ENCODE measurements around the gene PDK3.
A peak's percentile ranks its signal among the peaks of the same experiment; 100 is the strongest.

The PDK3 gene

GRCh38 chrX:24464836-24465531 is at the start of gene PDK3:
Gene PDK3 (plus strand): TSS chrX:24465286. CDS start chrX:24465456, 170 bp downstream.
- DNase-seq (ENCODE audit: extremely low spot score, insufficient read length, low read depth): peak; percentile 58
- peak; percentile 98 for FAIRE-seq

DNA sequence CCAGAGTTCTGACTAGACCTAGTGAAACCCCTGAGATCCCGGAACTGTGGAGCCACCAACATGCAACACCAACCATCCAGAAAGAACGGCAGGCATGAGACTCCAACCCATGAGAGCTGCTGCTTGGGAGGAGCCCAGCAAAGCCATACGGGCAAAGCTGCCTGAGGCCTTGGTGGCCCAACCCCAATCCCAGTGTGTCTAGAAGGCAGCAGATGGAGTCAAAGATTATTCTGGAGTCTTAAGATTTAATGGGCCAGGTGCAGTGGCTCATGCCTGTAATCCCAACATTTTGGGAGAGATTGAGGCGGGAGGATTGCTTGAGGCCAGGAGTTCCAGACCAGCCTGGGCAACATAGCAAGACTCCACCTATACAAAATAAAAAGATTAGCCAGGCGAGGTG is 49.2 kb upstream of the PDK3 start:
- FAIRE-seq (no peak), DNase-seq (ENCODE audit: extremely low spot score, insufficient read length, low read depth) (no peak)

DNA sequence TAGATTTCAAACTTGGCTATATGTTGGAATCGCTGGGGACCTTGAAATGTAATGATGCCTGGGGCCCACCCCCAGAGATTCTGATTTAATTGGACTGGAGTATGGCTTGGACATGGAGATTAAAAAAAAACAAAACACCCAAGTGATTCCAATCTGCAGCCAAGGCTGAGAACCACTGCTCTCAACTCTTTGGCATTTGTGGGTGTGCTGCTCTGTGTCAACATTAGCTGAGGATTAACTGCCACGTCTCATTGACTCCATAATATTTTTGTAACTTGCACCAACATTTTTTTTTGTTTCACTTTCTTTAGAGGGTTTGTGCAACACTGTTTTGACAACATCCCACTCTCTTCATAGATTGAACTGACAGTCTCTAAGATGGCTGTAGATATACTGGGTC is 41.1 kb upstream of the PDK3 start:
- FAIRE-seq: no peak

GRCh38 chrX:24424948-24425347 is 40.1 kb upstream of the PDK3 start:
- FAIRE-seq (no peak), DNase-seq (ENCODE audit: extremely low spot score, insufficient read length, low read depth) (no peak)

More for the DNA sequence above, 41.1 kb upstream of the PDK3 start:
- no peak for DNase-seq (ENCODE audit: extremely low spot score, insufficient read length, low read depth)

DNA sequence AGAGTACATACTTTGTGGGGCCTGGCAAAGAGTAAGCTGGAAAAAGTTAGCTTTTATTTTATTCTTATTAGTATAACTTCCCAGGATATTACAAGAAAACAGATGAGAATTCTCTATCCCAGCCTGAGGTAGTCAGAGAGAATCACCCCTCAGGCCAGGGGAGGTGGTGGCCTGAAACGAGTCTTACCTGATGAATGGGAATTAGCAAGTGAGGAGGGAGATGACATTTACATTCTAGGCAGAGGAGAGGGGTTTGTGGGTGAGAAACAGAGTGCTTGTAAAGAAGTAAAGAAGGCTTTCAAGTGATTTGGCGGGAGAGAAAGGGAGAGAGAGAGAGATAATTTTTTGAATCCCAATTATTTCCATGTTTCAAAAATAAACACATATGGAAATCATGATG is 39.3 kb upstream of the PDK3 start:
- DNase-seq (ENCODE audit: extremely low spot score, insufficient read length, low read depth) (no peak), FAIRE-seq (peak; percentile 41)

DNA sequence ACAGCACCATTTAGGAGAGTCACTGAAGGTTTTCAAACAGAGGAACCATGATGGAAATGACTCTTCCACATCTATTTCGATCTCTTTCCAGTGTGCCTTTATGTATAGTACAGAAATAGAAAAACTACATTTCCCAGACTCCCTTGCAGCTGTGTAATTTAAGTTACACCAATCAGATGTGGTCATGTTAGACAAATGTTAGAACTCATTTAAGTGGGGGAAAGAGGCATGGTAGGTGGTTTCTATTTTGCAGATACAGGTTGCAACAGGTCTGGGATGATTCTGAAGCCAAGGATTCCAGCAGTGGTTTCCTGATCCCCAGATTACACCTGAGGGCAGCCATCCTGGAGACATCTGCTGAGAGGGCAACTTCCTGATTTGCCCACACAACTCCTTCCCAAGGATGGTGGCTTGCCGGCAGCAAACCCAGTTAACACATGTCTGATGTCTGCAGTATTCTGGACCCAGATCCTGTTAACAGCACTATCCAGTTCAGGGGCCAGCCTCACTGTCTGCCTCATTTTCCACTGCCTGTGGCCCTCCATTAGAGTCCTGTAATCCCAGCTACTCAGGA is 38.7 kb upstream of the PDK3 start:
- no peak for DNase-seq (ENCODE audit: extremely low spot score, insufficient read length, low read depth)
- FAIRE-seq: peak; percentile 24

GRCh38 chrX:24426921-24427746 is 38.0 kb upstream of the PDK3 start:
- FAIRE-seq (no peak), DNase-seq (ENCODE audit: extremely low spot score, insufficient read length, low read depth) (no peak)

DNA sequence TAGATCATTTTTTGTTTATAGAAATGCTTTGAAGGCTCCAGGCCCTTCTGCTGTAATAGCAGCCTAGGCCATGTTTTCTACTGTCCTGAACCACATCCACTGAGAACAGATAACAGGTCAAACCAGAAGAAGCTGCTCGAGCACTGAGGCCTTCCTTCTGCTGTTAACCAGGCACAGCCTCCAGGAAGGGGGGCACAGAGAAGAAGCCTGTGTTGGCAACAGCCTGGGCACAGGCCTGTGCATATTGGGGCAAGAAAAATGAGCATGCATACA is 37.4 kb upstream of the PDK3 start:
- FAIRE-seq (no peak), DNase-seq (ENCODE audit: extremely low spot score, insufficient read length, low read depth) (no peak)

- no peak for FAIRE-seq
- no peak for DNase-seq (ENCODE audit: extremely low spot score, insufficient read length, low read depth)
Observed at GRCh38 chrX:24428516-24428915, 36.6 kb upstream of the PDK3 start.

- FAIRE-seq (no peak), DNase-seq (ENCODE audit: extremely low spot score, insufficient read length, low read depth) (no peak)
Observed at GRCh38 chrX:24435060-24435459, 30.0 kb upstream of the PDK3 start.

DNA sequence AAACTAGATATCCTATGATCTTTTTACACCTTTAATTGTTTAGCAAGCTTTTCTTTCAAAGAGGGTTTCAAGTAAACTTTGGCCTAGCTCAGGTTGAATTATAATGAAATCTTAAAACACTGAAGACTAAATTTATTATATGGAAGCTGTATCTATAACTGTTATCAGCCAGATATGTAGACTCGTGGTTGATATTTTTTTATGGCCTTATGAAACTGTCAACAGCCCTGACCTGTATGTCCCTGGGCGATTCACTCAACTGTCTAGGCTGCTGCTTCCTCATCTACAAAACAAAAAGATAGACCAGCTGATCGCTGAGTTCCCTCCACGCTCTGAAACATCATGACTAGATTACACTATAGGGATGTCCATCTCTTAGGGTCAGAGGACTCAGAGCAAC is 21.2 kb upstream of the PDK3 start:
- FAIRE-seq (no peak), DNase-seq (ENCODE audit: extremely low spot score, insufficient read length, low read depth) (no peak)

DNA sequence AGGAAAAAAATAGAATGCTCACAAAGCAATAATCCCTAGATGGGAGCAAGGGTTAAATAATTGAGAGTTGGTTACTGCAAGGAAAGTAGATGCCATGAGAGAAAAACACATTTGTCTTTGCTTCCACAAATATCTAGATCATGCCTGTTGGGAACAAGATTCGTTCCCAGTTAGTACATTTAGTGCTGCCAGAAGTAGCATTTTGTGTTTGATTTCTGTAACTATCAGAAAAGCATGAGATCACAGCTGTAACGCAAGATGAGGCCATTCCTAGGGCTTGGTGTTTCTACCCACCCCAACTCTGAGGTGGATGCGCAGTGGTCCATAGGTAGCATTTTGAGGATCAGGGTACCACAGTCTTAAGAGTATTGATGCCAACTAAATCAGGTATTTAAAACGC is 20.4 kb upstream of the PDK3 start:
- FAIRE-seq: no peak
- no peak for DNase-seq (ENCODE audit: extremely low spot score, insufficient read length, low read depth)

DNA sequence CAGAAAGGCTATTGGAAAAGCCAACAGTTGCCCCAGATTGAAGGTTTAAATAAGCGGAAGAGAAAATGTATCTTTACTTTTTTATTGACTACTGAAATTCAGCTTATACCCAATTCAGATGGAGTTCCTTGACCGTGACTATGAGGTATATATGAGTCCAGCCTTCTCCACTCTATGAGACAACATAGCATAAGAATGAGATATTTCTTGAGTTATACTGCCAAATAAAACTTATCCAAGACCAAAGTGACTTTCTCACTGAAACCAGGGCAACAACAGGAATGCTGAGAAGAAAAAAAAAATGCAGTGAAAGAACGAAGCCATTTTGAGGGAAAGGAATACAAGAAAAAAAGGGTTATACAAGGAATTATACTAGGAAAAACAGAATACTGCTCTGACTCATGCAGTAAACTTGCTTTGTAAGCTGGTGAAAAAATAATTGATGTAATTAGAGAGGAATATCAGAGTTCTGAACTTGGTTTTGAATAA is 16.3 kb upstream of the PDK3 start:
- no peak for FAIRE-seq
- no peak for DNase-seq (ENCODE audit: extremely low spot score, insufficient read length, low read depth)

DNA sequence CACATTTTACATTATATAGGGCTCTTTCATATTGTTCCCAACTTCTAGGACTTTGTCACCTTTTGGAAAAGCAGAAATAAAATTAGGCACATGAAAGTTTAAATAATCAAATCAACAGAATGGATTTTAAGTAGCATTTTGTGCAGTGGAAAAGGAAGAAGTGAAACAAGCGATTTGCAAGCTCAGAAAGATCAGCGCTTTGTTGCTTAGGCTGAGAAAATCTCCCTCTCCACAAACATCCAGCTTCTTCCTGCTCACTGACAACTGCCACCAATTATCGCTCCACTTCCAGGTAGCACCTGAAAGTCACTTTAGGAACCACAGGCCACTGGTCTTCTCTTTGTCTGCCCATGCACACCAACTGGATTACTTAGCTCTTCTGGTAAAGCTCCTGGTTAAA is 2.0 kb upstream of the PDK3 start:
- DNase-seq (ENCODE audit: extremely low spot score, insufficient read length, low read depth): no peak
- FAIRE-seq: peak; percentile 33

DNA sequence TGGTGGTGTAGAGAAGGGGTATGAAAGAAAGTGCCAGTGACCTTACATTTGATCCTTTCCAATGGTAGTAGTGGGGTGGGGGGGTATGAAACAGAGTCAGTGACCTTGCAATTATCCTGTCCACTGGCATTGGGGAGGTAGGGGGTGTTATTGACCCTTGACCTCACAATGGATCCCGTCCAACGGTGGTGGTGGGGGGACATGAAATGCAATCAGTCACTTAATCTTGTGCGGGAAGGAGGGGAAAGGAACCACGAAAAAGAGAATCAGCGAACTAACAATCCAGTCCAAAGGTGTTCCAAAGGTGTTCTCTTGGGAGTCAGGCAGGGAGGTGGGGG is 619 bp upstream of the PDK3 start:
- FAIRE-seq: no peak
- DNase-seq (ENCODE audit: extremely low spot score, insufficient read length, low read depth): no peak

- FAIRE-seq (no peak), DNase-seq (ENCODE audit: extremely low spot score, insufficient read length, low read depth) (no peak)
Observed at GRCh38 chrX:24465532-24465865, 413 bp downstream of the PDK3 start.

GRCh38 chrX:24466025-24466424 is 939 bp downstream of the PDK3 start:
- FAIRE-seq: peak; percentile 52
- DNase-seq (ENCODE audit: extremely low spot score, insufficient read length, low read depth): no peak

DNA sequence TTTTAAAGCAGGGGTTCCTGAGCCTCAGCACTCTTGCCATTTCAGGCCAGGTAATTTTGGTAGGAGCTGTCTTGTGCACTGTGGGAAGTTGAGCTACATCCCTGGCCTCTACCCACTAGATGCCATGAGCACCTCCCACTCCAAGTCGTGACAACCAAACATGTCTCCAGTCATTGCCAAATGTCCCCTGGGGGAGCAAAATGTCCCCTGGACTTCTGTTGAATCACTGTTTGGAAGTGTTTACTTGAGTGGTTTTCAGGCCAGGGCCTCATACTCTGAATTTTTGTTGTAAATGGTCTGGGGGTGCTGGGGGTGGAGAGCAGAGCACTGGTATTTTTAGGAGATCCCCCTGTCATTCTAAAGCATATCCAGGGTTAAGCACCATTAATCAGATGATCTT is 3.2 kb downstream of the PDK3 start:
- no peak for DNase-seq (ENCODE audit: extremely low spot score, insufficient read length, low read depth)
- peak; percentile 21 for FAIRE-seq

DNA sequence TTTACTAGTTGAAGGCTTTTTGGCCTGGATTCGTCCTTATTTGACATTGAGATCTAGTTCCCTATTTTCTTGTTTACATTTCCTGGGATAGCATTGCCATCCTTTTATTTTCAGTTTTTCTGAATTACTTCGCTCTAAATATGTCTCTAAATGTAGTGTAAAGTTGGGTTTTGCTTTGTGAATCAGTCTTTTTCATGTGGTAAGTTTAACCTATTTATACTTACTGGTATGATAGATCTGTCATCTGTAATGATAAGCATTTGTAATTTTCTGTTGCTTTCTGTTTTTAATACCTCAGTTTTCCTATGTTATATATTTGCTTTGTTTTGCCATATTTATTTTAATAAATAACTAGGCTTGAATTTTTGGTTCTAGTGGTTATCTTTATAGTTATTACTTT is 6.7 kb downstream of the PDK3 start:
- DNase-seq (ENCODE audit: extremely low spot score, insufficient read length, low read depth) (no peak), FAIRE-seq (no peak)

- FAIRE-seq (no peak), DNase-seq (ENCODE audit: extremely low spot score, insufficient read length, low read depth) (no peak)
Observed at GRCh38 chrX:24475480-24475879, 10.4 kb downstream of the PDK3 start.

DNA sequence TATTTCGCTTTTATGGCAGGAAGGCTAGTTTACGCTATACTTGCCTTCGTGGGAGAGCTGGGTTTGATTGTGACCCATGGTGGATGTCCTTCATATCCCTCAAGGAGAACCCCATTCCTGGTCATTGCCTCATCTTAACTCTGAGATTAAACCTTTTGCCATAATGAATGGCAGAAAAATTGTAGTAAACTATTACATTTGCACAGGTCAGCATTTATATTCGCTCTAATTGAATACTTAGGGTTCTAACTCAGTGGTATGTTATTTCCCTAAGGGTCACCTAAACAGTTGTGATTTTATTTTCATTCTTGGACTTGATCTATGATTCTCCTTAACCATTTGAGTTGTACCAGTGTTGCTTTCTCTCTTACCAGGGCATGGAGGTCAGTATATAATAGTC is 13.4 kb downstream of the PDK3 start:
- DNase-seq (ENCODE audit: extremely low spot score, insufficient read length, low read depth) (no peak), FAIRE-seq (no peak)

DNA sequence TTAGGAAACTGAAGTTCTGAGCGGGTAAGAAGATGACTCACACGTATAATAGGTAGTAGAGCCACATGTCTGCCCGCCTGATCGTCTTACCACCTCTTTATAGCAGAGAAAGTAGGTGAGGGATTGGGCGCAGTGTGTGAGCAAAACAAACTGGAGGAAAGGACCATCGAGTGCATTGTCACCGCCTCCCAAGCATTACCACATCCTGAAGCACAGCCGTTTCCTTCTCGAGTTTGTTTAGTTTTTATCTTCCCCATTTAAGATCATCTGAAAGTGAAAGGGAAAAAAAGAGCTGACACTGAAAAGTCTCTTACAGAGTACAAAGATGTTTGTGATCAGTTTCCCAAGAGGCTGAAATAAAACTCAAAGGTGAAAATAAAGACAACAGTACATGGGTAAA is 14.8 kb downstream of the PDK3 start:
- FAIRE-seq (peak; percentile 98), DNase-seq (ENCODE audit: extremely low spot score, insufficient read length, low read depth) (peak; percentile 36)
